ENCODE measurements around the gene HOXD10.

GRCh38 chr2:176076063-176076462, 40.5 kb upstream of the HOXD10 start:
- TF ChIP-seq POLR2A (IDR thresholded peaks at IDR 0.05; ENCODE audit: extremely low read depth, insufficient read length) (no peak), CTCF (IDR thresholded peaks at IDR 0.05; ENCODE audit: low read depth, low read length) (no peak)

Data from NB4 (cell line).